ENCODE data around the gene UPK3A. TPM values are rescaled to one million over a fixed set of nuclear protein-coding genes. Genes with fewer than 3 reads are reported as not detected.

Gene UPK3A
- total RNA-seq, 1 experiment from 2014 or later = 2.0 TPM

GRCh38 chr22:45344334-45344733 is 59.6 kb downstream of the UPK3A start:
- peaks cover 37% of the 10 kb centered on the region for H3K36me3 Mint-ChIP-seq (ENCODE audit: insufficient read depth, unreplicated experiment)
- H3K27me3 ChIP-seq (replicated peaks; ENCODE audit: control insufficient read depth, insufficient read depth, low read length) = no peaks in the 10 kb centered on the region
- no peaks in the 10 kb centered on the region for H3K4me1 ChIP-seq
- H3K4me3 Mint-ChIP-seq (ENCODE audit: unreplicated experiment) = no peak overlapping the region
- ChIA-PET CTCF (interaction anchor here (0.6 kb wide), 1 partner anchor 20 kb away, joined by 4 read pairs; no protein-coding TSS in a partner anchor), POLR2A (no interaction called here)
- no peaks in the 10 kb centered on the region for H3K36me3 ChIP-seq (ENCODE audit: control insufficient read depth, insufficient read depth, low read length)
- no peaks in the 10 kb centered on the region for H3K27me3 Mint-ChIP-seq (ENCODE audit: insufficient read depth, unreplicated experiment)
- no peaks in the 10 kb centered on the region for H3K9me3 Mint-ChIP-seq (ENCODE audit: unreplicated experiment)
- no TSS peak for BruUV-seq (replicated peaks)
- no peaks in the 10 kb centered on the region for H3K9me3 ChIP-seq
- intact Hi-C loops (cut with micrococcal nuclease; ENCODE audit: unreplicated experiment) = no loop called here
- peak in 1 of 2 experiments; percentile 60 for TF ChIP-seq CTCF (IDR thresholded peaks at IDR 0.05; ENCODE audit: insufficient read depth in 1 of 2, low read depth in 1 of 2, low read length in 1 of 2, severe bottlenecking in 1 of 2, unreplicated experiment in 1 of 2)
- no peak overlapping the region for H3K27ac Mint-ChIP-seq (ENCODE audit: unreplicated experiment)
- H3K4me3 ChIP-seq (ENCODE audit: low read depth, low read length) = no peak overlapping the region
- H3K4me1 Mint-ChIP-seq (ENCODE audit: low read depth, unreplicated experiment) = no peaks in the 10 kb centered on the region
- DNase-seq = peak; percentile 57 to 62

Other genes with a start within 250 kb of the UPK3A start
- gene NUP50, start 121.0 kb upstream of the UPK3A start, total RNA-seq (2022) = 122 and 128 TPM in 2 replicates
- 34.7 and 38.8 TPM in 2 replicates for gene KIAA0930, start 44.1 kb upstream of the UPK3A start, total RNA-seq (2022)
- gene FAM118A, start 25.0 kb downstream of the UPK3A start, total RNA-seq (2022) = 120 and 131 TPM in 2 replicates
- gene SMC1B, start 128.7 kb downstream of the UPK3A start, total RNA-seq (2022) = 4.6 and 5.3 TPM in 2 replicates
- 11.5 and 14.1 TPM in 2 replicates for gene RIBC2, start 128.7 kb downstream of the UPK3A start, total RNA-seq (2022)
- gene FBLN1, start 217.9 kb downstream of the UPK3A start, total RNA-seq (2022) = 510 and 519 TPM in 2 replicates

Data from Caco-2 (cell line).